NCI-H524 treated with DMSO at 0.1 percent for 48 hours (cell line): Measurements from ENCODE around the gene NELL2.

Source experiments
- DNase-seq: peaks from one replicate; lab custom pipeline; 2025; lab: John Stamatoyannopoulos, UW

The NELL2 gene

DNA sequence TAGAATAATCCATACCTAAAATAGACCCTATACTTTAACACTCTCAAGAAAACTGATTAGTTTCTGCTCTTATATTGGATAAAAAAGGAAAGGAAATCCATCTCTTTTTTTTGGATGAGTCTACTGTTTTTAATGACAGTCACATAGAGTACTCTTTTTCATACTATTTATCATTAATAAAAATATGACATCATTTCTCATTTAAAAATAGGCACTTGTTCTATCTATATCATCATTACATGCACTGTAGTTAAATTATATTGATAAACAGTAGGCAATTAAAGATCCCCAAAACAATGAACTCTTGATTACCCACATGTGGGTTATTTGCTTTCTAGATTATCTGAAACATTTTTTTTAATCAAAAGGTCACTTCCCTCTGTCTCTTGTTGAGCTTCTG, 338.8 kb downstream of the NELL2 start:
- DNase-seq: no peak

DNA sequence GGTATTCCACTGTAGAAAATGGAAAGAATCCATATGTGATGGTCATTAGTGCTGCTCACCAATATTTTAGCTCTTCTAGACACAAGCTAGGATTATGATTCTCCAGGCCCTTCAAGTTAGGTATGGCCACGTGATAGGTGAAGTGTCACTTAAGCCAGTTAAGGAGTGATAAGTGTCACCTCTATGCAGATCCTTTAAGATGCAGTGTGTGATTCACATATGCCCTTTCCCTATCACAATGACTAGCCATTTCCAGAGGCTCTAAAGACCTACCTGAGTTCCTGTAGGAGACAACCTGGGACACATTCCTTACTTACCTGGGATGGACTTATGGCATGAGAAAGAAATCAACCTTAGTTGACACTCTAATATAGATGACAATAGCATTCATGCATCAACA, 343.2 kb downstream of the NELL2 start:
- peak; percentile 57 for DNase-seq

DNA sequence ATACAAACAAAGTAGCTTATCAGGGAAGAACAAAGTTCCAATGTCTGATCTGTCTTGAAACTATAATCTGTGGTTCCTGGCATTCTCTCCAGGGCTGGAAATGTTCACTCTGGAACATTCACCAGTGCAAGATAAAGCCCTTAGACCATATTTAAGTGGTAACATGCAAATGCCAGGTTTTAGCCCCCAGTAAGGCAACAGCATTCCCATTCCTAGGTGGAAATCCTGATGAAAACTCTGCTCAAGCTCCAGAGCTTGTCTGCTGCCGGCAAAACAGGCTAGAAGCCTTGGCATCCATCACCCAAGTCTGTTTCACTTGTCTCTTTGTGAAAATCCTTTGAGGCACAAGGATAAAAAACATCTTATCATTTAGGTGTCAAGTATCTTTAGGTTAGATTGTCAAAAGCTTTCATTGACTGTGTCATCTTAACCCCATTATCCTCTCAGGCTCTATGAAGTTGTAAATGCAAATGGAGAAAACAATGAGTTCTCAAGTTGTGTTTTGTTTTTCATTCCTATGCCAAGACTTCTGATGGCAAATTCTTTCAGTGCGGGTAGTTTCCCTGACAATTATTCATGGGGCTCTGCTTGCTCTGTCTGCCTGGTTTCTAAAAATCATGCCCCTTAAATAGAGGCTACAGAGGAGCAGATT, 344.7 kb downstream of the NELL2 start:
- no peak for DNase-seq

DNA sequence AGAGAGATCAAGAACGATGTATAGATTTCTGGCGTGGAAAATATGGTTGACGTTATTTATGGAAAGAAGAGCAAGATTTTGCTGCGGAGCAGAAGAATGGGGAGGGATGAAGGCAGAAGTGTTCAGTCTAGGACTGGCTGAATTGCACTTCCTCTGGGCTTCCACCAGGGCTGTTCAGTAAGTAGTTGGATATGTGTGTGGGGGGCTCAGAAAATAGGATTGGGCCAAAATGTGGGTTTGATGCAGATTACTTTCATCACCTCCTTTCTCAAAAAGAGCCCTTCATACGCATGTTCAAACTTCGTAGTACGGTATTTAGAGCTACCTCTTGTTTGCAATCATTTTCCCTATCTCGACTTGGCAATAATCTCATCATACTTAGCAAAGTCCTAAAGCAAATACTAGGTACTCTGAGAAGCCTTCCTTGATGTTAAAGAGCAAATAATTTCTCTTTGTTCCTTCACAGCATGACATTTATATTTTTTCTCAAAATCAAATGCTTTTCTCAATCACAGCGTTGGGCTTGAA, 349.4 kb downstream of the NELL2 start:
- DNase-seq: no peak

DNA sequence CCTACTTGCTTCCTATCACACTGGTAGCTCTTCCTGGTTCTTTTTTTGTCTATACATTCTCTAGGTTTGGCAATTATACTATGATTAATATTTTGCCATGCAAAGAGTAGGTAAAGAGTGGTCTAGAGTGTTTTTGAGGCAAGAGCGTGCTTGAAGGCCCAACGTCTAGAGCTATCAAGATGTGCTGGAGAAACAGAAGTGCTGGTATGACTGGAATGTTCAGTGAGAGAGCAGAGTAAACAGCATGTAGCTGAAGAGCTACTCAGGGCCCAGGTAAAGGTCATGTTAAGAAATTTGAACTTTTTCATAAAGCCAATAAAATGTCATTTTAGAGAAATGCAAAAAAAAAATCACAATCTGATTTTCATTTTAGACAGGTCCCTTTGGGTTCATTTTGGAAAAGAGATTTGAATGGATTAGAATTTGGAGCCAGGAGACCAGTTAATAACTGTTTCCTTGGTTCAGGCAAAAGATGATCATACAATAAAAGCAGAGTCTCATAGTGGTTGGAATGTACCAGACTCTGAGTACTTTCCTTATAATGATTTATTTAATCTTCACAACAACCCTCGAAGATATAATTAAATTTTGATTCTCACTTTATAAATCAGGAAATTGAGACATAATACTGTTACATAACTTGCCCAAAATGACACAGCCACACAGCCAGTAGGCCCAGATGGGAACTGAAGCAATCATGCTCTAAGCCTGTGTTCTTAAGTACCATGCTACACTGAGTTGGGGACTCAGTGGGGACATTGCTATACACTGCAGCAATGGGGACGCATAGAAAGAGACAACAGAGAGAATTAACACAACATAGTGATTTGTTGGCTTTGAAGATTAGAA, 350.1 kb downstream of the NELL2 start:
- no peak for DNase-seq

DNA sequence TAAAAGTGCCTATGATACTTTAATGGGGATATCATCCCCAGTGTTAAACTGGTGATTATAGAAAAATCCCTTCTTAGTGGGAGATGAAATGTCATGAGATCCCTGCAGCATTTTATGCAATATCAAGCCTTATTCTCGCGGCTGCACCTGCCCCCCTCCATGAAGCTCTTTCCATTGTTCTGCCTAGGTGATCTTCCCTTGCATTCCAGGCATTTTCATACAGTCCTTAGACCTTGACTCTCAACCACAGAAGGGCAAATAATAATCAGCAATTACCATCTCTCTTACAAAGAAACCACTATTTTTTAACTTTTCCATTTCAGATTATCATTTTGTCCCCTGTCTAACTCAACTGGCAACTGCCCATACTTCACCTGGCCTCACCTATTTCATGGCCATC, 352.3 kb downstream of the NELL2 start:
- DNase-seq: no peak

DNA sequence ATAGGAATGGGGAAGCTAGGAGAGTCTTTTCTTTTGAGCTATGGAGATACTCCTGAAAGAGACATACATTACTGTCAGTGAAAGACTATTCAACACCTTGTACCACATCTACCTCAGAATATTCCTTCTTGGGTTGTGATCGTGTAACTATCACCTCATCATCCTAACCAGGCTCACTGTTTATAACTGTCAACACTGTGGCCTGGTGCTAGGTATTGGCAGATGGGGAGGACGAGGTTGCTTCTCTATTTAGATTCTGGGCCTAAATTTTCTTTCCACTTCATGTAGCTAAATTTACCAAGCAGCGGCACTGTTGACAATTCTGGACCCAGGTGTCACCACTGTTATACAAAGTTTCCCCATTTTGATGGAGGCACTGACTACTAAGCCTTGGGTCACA, 354.4 kb downstream of the NELL2 start:
- no peak for DNase-seq

DNA sequence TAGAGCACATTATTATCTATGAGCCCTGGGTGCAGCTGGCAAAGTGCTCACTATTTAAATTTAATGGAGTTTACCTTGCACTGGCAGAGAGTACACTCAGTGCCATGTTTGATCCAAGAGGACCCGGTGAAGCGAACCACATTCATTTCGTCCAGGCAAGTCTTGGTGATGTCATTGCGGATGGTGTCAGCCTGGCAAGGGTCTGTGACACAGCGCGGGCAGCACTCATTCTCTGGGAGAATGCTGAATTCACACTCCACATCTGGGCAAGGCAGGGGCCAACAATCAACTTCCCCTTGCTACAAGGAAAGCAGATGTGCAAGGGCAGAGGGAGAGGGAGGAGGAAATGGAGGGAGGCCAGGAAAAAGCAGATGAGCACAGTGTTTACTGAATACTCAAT, 356.2 kb downstream of the NELL2 start:
- DNase-seq: no peak

DNA sequence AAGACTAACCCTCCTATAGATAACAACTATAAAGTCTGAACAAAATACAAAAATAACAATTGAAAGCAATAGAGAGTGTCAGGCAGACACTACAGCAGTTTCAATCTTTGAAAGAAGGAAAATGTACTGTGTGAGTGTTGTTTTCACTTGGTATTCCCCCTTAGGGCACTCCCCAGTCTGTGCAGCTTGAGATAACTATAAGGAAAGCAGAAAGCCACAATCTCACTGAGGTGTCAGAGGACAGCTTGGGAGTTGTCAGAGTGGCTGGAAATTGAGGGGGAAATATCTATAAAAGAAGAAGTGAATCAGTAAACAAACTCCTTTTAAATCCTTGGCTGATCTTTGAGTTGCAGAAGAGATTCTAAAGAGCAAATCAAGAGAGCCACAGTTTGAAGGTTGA, 364.8 kb downstream of the NELL2 start:
- no peak for DNase-seq

DNA sequence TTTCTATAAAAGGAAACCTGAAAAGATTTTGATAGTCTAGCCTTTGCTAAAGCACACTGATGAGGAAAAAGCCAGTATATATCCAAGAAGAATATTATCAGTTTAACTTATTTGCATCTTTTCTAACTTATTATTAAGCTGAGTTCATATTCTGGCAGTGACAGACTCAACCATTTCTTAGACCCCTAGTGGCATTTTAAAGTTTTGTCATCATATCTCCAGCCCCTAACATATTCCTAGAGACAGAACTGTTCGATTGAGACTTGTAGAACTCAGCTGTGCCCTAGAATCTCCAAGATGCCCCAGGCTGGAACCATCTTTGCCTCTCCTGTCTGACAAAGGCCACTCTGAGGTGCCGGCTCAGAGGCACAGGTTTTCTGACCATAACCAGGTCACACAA, 365.6 kb downstream of the NELL2 start:
- no peak for DNase-seq

DNA sequence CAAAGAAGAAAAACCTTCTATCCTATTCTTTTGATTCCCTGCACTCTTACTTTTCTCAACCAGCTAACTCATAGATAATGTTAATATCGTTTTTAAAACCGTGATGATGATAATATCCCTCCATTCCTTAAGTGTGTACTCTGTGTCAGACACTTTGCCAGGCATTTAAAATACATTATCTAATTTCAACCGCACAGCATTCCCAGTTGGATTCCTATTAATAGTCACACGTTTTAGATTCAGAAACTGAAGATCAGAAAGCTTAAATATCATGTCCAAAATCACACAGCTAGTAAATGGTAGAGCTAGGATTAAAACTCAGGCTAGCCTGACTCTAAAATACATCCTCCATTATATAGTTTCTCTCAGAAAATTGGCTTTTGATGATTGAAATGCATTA, 366.0 kb downstream of the NELL2 start:
- DNase-seq: no peak

DNA sequence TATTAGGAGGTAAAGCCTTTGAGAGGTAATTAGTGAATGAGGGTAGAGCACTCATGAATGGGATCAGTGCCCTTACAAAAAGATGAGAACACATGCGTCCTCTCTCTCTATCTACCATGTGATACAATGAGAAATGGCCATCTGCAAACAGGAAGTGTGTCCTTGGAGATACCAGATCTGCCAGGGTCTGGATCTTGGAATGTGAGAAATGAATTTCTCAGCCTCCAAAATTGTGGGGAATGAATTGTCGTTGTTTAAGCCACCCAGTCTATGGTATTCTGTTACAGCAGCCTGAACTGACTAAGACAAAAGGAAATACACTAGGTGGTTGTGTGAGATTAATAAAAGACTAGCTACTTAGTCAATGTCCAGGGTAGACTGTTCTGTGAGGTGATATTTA, 366.6 kb downstream of the NELL2 start:
- peak; percentile 83 for DNase-seq

DNA sequence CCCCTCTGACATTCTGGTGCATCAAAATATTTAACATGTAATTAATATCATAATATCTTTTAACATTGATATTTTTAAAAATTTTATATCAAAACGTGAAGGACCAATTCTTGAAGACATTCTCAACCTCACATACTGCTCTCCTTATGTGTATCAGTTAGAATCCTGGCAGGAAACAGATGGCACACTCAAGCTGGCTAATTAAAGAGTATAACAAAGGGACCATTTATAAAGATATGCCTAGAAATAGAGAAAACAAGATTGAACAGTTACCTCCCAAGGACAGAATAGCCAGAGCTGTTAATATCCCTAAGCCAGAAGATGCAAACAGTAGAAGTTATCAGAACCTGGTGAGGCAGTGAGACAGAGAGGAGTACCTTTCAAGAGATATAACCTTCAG, 368.7 kb downstream of the NELL2 start:
- peak; percentile 52 for DNase-seq

DNA sequence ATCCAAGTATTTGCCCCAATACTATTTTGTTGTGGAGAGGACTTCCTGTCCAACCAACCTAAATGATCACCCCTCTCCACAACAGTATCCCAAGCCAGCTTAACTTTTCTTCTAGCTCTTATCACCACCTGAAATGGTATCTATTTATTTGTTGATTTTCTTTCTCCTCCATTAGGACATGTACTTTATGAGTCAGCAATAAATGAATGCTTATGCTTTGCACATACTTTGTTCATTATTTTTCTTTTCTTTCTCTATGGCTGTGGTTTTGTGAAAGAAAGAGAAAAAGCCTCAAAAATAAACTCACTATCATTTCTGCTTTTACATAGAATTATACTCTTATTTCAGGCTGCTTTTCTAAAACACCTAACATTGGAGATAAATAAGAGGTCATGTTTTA, 371.3 kb downstream of the NELL2 start:
- DNase-seq: no peak

DNA sequence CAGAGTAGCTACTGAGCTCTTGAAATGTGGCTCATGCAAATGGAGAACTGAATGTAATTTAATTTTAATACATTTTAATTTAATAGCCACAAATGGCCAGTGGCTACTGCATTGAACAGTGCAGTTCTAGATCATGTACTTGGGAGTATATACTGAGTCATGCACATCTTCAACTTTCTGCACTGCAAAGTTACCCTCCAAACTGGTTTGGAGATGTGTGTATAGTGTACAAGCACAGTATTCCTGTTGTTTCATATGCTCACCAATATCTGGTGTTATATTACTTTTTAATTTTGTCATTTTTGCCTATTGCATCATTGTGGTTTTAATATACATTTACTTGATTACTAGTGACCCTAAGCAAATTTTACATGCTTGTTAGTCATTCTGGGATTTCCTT, 372.8 kb downstream of the NELL2 start:
- DNase-seq: no peak

DNA sequence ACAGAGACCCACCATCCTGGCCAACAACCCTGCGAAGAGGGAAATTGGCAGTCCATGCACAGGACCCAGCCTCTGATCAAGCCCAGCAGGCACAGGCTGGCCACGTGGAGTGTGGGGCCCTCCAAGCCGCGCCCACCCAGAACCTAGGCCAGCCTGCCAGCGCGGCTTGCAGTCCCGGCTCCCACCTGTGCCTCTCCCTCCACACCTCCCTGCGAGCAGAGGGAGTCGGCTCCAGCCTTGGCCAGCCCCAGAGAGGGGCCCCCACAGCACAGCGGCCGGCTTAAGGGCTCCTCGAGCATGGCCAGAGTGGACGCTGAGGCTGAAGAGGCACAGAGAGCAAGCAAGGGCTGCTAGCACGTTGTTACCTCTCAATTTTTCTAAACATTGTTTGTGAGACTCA, 373.4 kb downstream of the NELL2 start:
- no peak for DNase-seq

DNA sequence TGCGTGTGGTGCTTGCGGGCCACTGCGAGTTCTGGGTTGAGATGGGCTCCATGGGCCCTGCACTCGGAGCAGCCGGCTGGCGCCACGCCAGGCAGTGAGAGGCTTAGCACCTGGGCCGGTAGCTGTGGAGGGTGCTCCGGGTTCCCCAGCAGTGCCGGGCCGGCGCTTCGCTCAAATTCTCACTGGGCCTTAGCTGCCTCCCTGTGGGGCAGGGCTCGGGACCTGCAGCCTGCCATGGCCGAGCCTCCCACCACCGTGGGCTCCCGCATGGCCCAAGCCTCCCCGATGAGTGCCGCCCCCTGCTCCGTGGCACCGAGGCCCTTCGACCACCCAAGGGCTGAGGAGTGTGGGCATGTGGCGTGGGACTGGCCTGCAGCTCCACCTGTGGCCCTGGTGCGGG, 375.7 kb downstream of the NELL2 start:
- no peak for DNase-seq

DNA sequence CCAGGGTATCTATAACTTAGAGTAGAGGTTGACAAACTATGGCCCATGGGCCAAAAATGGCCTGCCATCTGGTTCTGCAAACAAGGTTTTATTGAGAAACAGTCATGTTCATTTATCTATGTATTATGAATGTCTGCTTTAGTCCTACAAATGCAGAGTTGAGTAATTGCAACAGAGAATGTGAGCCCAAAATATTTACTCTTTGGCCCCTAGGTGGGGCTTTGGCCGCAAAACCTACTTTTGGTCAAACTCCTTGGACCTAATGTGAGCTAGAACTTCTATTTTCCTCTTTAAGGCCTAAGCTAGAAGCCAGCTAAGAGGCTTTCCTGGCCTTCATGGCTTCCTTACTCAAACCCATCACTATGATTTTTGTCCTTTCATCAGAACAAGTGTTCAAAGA, 379.1 kb downstream of the NELL2 start:
- no peak for DNase-seq

DNA sequence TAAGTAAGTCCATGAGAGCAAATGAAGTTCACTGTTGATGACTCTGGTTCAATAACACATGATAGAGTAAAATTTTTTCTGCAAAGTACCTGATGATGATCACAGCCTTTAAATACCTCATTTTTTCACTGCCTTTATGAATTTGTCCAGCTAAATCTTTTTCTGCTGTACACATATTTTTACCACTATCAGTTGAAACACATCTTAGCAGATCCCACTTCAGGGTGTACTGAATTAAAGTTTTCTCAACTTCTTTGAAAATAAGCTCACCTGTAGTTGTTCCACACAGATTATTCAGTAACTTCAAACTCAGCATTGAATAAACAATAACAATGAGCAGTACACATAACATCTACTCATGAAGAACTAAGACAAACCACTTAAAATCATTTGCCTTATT, 385.9 kb downstream of the NELL2 start:
- no peak for DNase-seq

DNA sequence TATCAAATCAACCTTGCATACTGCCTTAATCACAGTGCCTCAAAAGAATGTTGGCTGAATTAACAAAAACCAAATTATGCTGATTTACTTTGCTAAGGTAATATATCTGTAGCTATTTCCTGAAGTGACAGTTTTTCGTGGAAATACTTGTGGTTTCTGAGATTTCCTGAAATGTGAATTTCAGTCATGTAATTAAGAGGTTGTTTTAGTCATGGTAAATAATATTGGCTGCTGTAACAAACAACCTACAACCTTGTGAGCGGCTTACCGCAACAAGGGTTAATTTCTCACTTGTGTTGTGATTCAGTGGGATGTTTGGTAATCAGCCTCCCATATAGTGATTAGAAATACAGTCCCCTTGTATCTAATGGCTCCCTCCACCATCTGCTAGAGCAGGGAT, 387.9 kb downstream of the NELL2 start:
- DNase-seq: no peak

DNA sequence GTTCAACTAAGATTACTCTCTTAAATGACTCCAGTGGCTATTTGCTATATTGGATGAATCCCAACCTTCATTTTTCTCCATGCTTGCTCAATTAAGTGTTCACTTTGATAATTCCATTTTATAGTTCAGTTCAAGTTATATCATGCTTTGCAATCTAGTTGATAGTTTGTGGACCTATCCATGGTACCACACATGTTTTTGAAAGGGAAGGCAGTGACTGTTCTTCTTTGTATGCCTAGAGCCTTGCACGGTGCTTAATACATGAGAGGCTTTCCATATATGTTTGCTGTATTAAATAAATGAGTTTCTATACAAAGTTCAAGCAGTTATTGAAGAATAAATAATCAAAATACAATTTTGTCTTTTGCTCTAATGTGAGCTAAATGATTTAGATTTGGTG, 391.3 kb downstream of the NELL2 start:
- no peak for DNase-seq

DNA sequence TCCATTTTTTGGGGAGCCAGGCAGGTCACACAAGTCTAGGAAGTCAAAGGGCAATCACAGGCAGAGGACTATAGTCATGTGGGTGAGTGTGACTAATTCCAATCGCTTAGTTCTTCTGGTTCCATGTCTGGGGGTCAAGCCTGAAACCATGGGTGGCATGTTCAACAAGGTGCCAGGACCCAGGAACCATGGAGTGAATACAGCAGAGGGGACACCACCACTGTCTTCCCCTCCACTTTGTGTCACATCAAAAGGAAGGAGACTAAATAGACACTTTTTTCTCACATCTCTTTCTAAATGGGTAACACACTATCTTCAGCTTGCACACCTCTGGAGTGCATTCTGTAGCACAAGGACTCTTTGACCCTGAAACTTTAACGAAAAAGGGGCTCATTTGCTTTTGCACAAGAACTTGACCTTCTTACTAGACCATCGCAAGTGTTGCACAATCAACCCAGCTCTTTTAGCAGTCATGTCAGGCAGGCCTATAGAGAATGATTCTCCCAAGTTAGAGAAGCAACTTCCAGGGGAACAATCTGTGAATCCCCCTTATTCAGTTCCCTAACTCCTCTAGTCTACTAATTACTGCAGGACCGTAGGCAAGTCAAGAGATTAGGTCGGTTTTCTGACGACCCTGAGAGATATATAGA, 398.7 kb downstream of the NELL2 start:
- no peak for DNase-seq

DNA sequence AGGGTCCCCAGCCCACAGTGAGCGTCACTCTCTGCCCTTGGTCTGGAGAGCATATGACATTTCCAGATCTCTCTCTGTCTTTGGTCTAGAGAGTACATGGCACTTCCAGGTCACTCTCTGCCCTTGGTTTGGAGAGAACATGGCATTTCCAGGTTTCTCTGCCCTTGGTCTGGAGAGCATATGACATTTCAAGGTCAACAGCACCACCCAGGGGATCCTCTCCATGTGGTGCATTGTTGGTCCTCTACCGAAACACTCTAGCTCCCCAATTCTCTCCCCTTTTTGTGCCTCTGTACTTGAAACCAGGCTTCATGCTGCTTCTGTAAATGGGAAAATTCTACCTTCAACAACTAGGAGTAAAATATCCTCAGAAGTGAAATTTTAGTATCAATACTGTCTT, 399.4 kb downstream of the NELL2 start:
- no peak for DNase-seq
